Liver (tissue), 3 donors: ENCODE data around the gene MARCHF9.

Source experiments
- CTCF ChIP-seq: fragments of 150-350 bp; IDR thresholded peaks from 2 replicates; pipeline ENCODE4 v1.5.1; 2017; ENCODE audit warnings: improper control_type of control experiment, low read depth, low read length; ENCODE audit not compliant: missing input control
- EGR1 ChIP-seq, 2 donors: IDR thresholded peaks; 2 replicates each; pipeline ENCODE4 v1.6.1; 2016 to 2018; ENCODE audit warnings: antibody characterized with exemption in 2 of 2, low read depth in 2 of 2
- SP1 ChIP-seq: IDR thresholded peaks from 2 replicates; pipeline ENCODE4 v1.6.1; 2018; ENCODE audit warnings: antibody characterized with exemption, mild to moderate bottlenecking
- TAF1 ChIP-seq: conservative IDR thresholded peaks from 2 replicates; pipeline ENCODE4 v1.6.1; 2016; ENCODE audit warnings: antibody characterized with exemption, mild to moderate bottlenecking
- YY1 ChIP-seq: IDR thresholded peaks from 2 replicates; pipeline ENCODE4 v1.6.1; 2016; ENCODE audit warnings: antibody characterized with exemption, mild to moderate bottlenecking
- ZBTB33 ChIP-seq: IDR thresholded peaks from 2 replicates; pipeline ENCODE4 v1.6.1; 2016; ENCODE audit warnings: antibody characterized with exemption
- donor health status: healthy.
- donor health status: healthy.

GRCh38 chr12:57755194-57755453 is 221 bp downstream of the MARCHF9 start:
- no peak for TF ChIP-seq CTCF
- no peak for TF ChIP-seq SP1
- TF ChIP-seq YY1: no peak
- no peak for TF ChIP-seq TAF1
- TF ChIP-seq ZBTB33: no peak
- TF ChIP-seq EGR1 (IDR thresholded peaks at IDR 0.05; ENCODE audit: low read depth in 2 of 2): no peak
